ENCODE results near the gene GET4. TPM values are rescaled to one million over a fixed set of nuclear protein-coding genes. Genes with fewer than 3 reads are reported as not detected.

GET4 gene
- total RNA-seq, 1 experiment from 2014 or later, result 44.8 TPM

GRCh38 chr7:855686-856369 lies 20.5 kb upstream of the GET4 start:
- ChIA-PET POLR2A (no interaction called here), CTCF (no interaction called here), RAD21 (ENCODE audit: low non-redundant PET in 1 of 2, low total read pairs in 2 of 2, uncharacterized antibody in 2 of 2, unreplicated experiment in 2 of 2) (no interaction called here)
- Histone ChIP-seq H3K4me3 (replicated peaks in 1 of 2; ENCODE audit: low read depth in 1 of 2, low read length in 2 of 2) (no peak overlapping the region), H3K79me2 (ENCODE audit: insufficient read depth, low read length) (peaks cover 18% of the 10 kb centered on the region; the same call in 1 of the 2 replicates), H3K9me2 (ENCODE audit: insufficient read depth) (no peaks in the 10 kb centered on the region), H4K20me1 (ENCODE audit: insufficient read depth) (no peaks in the 10 kb centered on the region), H3K4me1 (ENCODE audit: control insufficient read depth in 1 of 2, insufficient read depth in 2 of 2, low read length in 2 of 2) (no peaks in the 10 kb centered on the region), H3K36me3 (ENCODE audit: control insufficient read depth in 1 of 2, insufficient read depth in 2 of 2, low read length in 2 of 2) (peaks cover 29 to 62% of the 10 kb centered on the region in 2 experiments), H3K27ac (ENCODE audit: low read depth, low read length) (no peak overlapping the region), H3K9ac (ENCODE audit: low read length) (no peak overlapping the region), H3K4me2 (ENCODE audit: low read length) (no peak overlapping the region), H3K9me3 (ENCODE audit: control insufficient read depth in 1 of 2, insufficient read depth in 1 of 2, low read depth in 1 of 2, low read length in 2 of 2) (no peaks in the 10 kb centered on the region), H2AFZ (ENCODE audit: low read depth, low read length, poor library complexity, severe bottlenecking) (no peak overlapping the region), H3K27me3 (ENCODE audit: insufficient read depth, low read length) (no peaks in the 10 kb centered on the region)
- ATAC-seq, result no peak
- no TSS peak for BruUV-seq (replicated peaks)
- no peak for TF ChIP-seq CEBPB (IDR thresholded peaks at IDR 0.05; ENCODE audit: low read depth)
- TF ChIP-seq ATF3 (IDR thresholded peaks at IDR 0.05), result no peak
- TF ChIP-seq ZBTB33 (IDR thresholded peaks at IDR 0.05; ENCODE audit: extremely low read depth, insufficient replicate concordance, low read length), result no peak
- TF ChIP-seq CTCF (IDR thresholded peaks at IDR 0.05 in 2 of 3, conservative IDR thresholded peaks at IDR 0.05 in 1 of 3; ENCODE audit: borderline replicate concordance in 1 of 3, insufficient read depth in 1 of 3, low read depth in 2 of 3, low read length in 2 of 3), result no peak
- no peak for TF ChIP-seq TCF7L2 (IDR thresholded peaks at IDR 0.05; ENCODE audit: borderline replicate concordance, extremely low read depth, insufficient read depth, insufficient read length)
- TF ChIP-seq RAD21 (IDR thresholded peaks at IDR 0.05; ENCODE audit: low read depth), result no peak
- no peak for TF ChIP-seq SIN3A (IDR thresholded peaks at IDR 0.05; ENCODE audit: low read depth)
- TF ChIP-seq POLR2A (IDR thresholded peaks at IDR 0.05; ENCODE audit: borderline replicate concordance, extremely low read depth, insufficient read depth, insufficient read length), result no peak
- TF ChIP-seq EZH2phosphoT487 (IDR thresholded peaks at IDR 0.05; ENCODE audit: borderline replicate concordance), result no peak
- TF ChIP-seq SRF (IDR thresholded peaks at IDR 0.05; ENCODE audit: low read depth), result no peak
- TF ChIP-seq CBX3 (IDR thresholded peaks at IDR 0.05; ENCODE audit: low read depth), result no peak
- no peak for TF ChIP-seq JUND (IDR thresholded peaks at IDR 0.05)
- no peak for TF ChIP-seq EGR1 (IDR thresholded peaks at IDR 0.05; ENCODE audit: low read depth)
- no peak for TF ChIP-seq EZH2 (IDR thresholded peaks at IDR 0.05)
- TF ChIP-seq SP1 (IDR thresholded peaks at IDR 0.05; ENCODE audit: low read depth), result no peak
- TF ChIP-seq YY1 (IDR thresholded peaks at IDR 0.05; ENCODE audit: extremely low read depth, insufficient replicate concordance, low read depth, low read length), result no peak
- no peak for TF ChIP-seq REST (IDR thresholded peaks at IDR 0.05; ENCODE audit: low read depth)
- TF ChIP-seq POLR2AphosphoS5 (IDR thresholded peaks at IDR 0.05; ENCODE audit: low read depth, low read length), result no peak
- TF ChIP-seq MAX (IDR thresholded peaks at IDR 0.05), result no peak
- intact Hi-C loops (cut with micrococcal nuclease), result no loop called here
- DNase-seq (ENCODE audit: low read depth, low spot score), result no peak
